Left ventricle myocardium inferior (tissue), 1 donor: Measurements from ENCODE around the gene MRPL43. TPM values are rescaled to one million over a fixed set of nuclear protein-coding genes. Genes with fewer than 3 reads are reported as not detected.

Experiments
- DNase-seq: peaks from one replicate; pipeline ENCODE4 v3.0.0-alpha.2; 2020
- H3K27ac ChIP-seq: fragments of 200-600 bp; replicated peaks from 2 replicates; pipeline ENCODE4 v1.8.0; 2021
- H3K27me3 ChIP-seq: fragments of 200-600 bp; 2 replicates; pipeline ENCODE4 v1.8.0; 2021; ENCODE audit warnings: low read depth
- H3K36me3 ChIP-seq: fragments of 200-600 bp; 2 replicates; pipeline ENCODE4 v1.8.0; 2021
- H3K4me1 ChIP-seq: fragments of 200-600 bp; 2 replicates; pipeline ENCODE4 v1.8.0; 2021
- H3K4me3 ChIP-seq: fragments of 200-600 bp; 2 replicates; pipeline ENCODE4 v1.8.0; 2021; ENCODE audit warnings: mild to moderate bottlenecking, moderate library complexity
- H3K9me3 ChIP-seq: fragments of 200-600 bp; replicated peaks from 2 replicates; pipeline ENCODE4 v1.8.0; 2021
- CTCF ChIP-seq: fragments of 200-600 bp; IDR thresholded peaks from 2 replicates; pipeline ENCODE4 v1.8.0; 2021; ENCODE audit warnings: antibody characterized with exemption, mild to moderate bottlenecking, borderline replicate concordance
- intact Hi-C: fragments of 100-400 bp; cut with micrococcal nuclease; formaldehyde crosslinking; loops from one replicate; pipeline ENCODE4 v1.11.0; 2022
- total RNA-seq: library from RNA; stranded (reverse); fragmentation: NEBNext Ultra II Directional; extraction: Animal tissue kit (Norgen Biotek cat#: 25700); gene quantifications from one replicate; pipeline ENCODE4 v1.2.1, GENCODE V29; 2021
- donor health status: DM: no; HTN: yes; CAD: no; lungs with severe emphysema.

Gene MRPL43
- total RNA-seq, 1 donor from 2014 or later: 49.7 TPM

- Histone ChIP-seq H3K27ac (no peak overlapping the region), H3K27me3 (no peaks in the 10 kb centered on the region), H3K4me1 (peaks cover 40% of the 10 kb centered on the region), H3K36me3 (peaks cover 47% of the 10 kb centered on the region), H3K4me3 (peak overlapping the region; percentile 78), H3K9me3 (no peaks in the 10 kb centered on the region)
- no peak for TF ChIP-seq CTCF
- intact Hi-C loops: no loop called here
- no peak for DNase-seq
Observed at GRCh38 chr10:100988166-100988565, 869 bp upstream of the MRPL43 start.

- Histone ChIP-seq H3K36me3 (peaks cover 47% of the 10 kb centered on the region), H3K27ac (peak overlapping the region; percentile 82), H3K27me3 (no peaks in the 10 kb centered on the region), H3K4me1 (peaks cover 40% of the 10 kb centered on the region), H3K9me3 (no peaks in the 10 kb centered on the region), H3K4me3 (peak overlapping the region; percentile 78)
- DNase-seq: no peak
- intact Hi-C loops: no loop called here
- no peak for TF ChIP-seq CTCF
Observed at GRCh38 chr10:100987685-100988049, 370 bp upstream of the MRPL43 start.

- Histone ChIP-seq H3K9me3 (no peaks in the 10 kb centered on the region), H3K36me3 (peaks cover 41% of the 10 kb centered on the region), H3K27ac (peak overlapping the region; percentile 82), H3K4me3 (peak overlapping the region; percentile 78), H3K4me1 (peaks cover 40% of the 10 kb centered on the region), H3K27me3 (no peaks in the 10 kb centered on the region)
- TF ChIP-seq CTCF: no peak
- no peak for DNase-seq
- intact Hi-C loops: no loop called here
Observed at GRCh38 chr10:100986623-100986951, 710 bp downstream of the MRPL43 start.

- no peaks in the 10 kb centered on the region for H3K9me3 ChIP-seq
- intact Hi-C loops: no loop called here
- no peak overlapping the region for H3K4me3 ChIP-seq
- no peaks in the 10 kb centered on the region for H3K27me3 ChIP-seq
- no peak for TF ChIP-seq CTCF
- H3K4me1 ChIP-seq: peaks cover 40% of the 10 kb centered on the region
- no peak for DNase-seq
- no peak overlapping the region for H3K27ac ChIP-seq
- peaks cover 39% of the 10 kb centered on the region for H3K36me3 ChIP-seq
Observed at GRCh38 chr10:100985336-100985735, 2.0 kb downstream of the MRPL43 start.

GRCh38 chr10:100984672-100985177 is 2.6 kb downstream of the MRPL43 start:
- no peak for TF ChIP-seq CTCF
- Histone ChIP-seq H3K27ac (no peak overlapping the region), H3K4me1 (peaks cover 40% of the 10 kb centered on the region), H3K4me3 (no peak overlapping the region), H3K27me3 (no peaks in the 10 kb centered on the region), H3K9me3 (no peaks in the 10 kb centered on the region), H3K36me3 (peaks cover 40% of the 10 kb centered on the region)
- intact Hi-C loops: no loop called here
- DNase-seq: no peak
